Ishikawa (cell line): ENCODE results near the gene GRM7.

ENCODE experiments used
- CEBPB ChIP-seq: IDR thresholded peaks from 2 replicates; pipeline ENCODE4 v1.6.1; 2012
- CREB1 ChIP-seq: IDR thresholded peaks from 2 replicates; pipeline ENCODE4 v1.6.1; 2012; ENCODE audit warnings: low read depth
- EP300 ChIP-seq: IDR thresholded peaks from 2 replicates; pipeline ENCODE4 v1.6.1; 2012; ENCODE audit warnings: borderline replicate concordance
- FOXM1 ChIP-seq: IDR thresholded peaks from 2 replicates; pipeline ENCODE4 v1.6.1; 2012; ENCODE audit warnings: low read depth, borderline replicate concordance
- MAX ChIP-seq: IDR thresholded peaks from 2 replicates; pipeline ENCODE4 v1.6.1; 2012
- TAF1 ChIP-seq: IDR thresholded peaks from 2 replicates; pipeline ENCODE4 v1.6.1; 2012; ENCODE audit warnings: low read depth, mild to moderate bottlenecking
- TCF12 ChIP-seq: IDR thresholded peaks from 2 replicates; pipeline ENCODE4 v1.6.1; 2012; ENCODE audit warnings: low read depth
- TEAD4 ChIP-seq: IDR thresholded peaks from 2 replicates; pipeline ENCODE4 v1.6.1; 2012
- USF1 ChIP-seq: IDR thresholded peaks from 2 replicates; pipeline ENCODE4 v1.6.1; 2012
- YY1 ChIP-seq: IDR thresholded peaks from 2 replicates; pipeline ENCODE4 v1.6.1; 2012; ENCODE audit warnings: low read depth

GRCh38 chr3:7657214-7658112, 796.5 kb downstream of the GRM7 start:
- TF ChIP-seq EP300 (no peak), TCF12 (no peak), USF1 (no peak), TEAD4 (no peak), YY1 (no peak), TAF1 (no peak), CREB1 (no peak), CEBPB (no peak), FOXM1 (no peak), MAX (no peak)
